ENCODE measurements around the gene THSD4.
"Not testable (repeated sequence)": the region's sequence is repeated elsewhere in the genome, so short reads cannot be mapped to it uniquely, and the experiment has no call there.

The THSD4 gene

GRCh38 chr15:71162309-71162708 lies 47.0 kb downstream of the THSD4 start:
- FAIRE-seq (no peak), DNase-seq (ENCODE audit: insufficient read length) (no peak)
- TF ChIP-seq POLR2A (IDR thresholded peaks at IDR 0.05; ENCODE audit: low read depth, low read length) = no peak
- TF ChIP-seq POLR2AphosphoS5 (IDR thresholded peaks at IDR 0.05; ENCODE audit: low read depth, low read length) = no peak
- no peak for TF ChIP-seq TAF1 (IDR thresholded peaks at IDR 0.05; ENCODE audit: borderline replicate concordance, low read depth, low read length)

GRCh38 chr15:71164606-71165005 lies 49.3 kb downstream of the THSD4 start:
- FAIRE-seq; DNase-seq (ENCODE audit: insufficient read length): not testable (repeated sequence)

- no peak for DNase-seq (ENCODE audit: insufficient read length)
- TF ChIP-seq POLR2AphosphoS5 (IDR thresholded peaks at IDR 0.05; ENCODE audit: low read depth, low read length) (no peak), POLR2A (IDR thresholded peaks at IDR 0.05; ENCODE audit: low read depth, low read length) (no peak), TAF1 (IDR thresholded peaks at IDR 0.05; ENCODE audit: borderline replicate concordance, low read depth, low read length) (no peak)
- no peak for FAIRE-seq
These were observed 52.3 kb downstream of the THSD4 start for GRCh38 chr15:71167445-71168165.

DNA sequence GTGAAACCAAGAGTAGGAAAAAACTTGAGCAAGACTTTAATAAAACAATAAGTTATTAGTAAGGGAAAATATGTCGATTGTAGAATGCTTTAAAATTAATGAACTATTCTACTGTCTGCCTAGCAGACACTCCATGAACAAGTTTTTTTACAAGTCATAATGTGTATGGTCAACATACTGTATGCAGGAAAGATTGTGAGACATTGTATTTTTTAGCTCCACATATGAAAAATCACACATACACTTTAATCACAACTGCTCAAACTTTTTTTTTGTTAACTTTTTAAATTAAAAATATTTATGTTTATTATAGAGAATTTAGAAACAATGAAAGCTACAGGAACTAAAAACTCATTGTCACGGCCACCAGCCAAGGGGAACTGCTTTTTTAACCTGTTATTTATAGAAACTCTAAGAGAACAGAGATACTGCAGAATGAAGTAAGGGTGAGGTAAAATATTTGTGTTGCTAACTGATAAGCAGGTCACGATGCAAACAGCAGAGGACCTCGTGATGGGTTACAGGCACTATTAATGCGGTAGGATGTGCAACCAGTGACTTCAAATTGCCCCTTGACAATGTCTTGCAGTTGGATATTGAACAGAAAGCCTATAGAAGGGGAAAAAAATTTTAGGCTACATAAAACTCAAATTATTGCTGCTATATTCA lies 53.0 kb downstream of the THSD4 start:
- FAIRE-seq (no peak), DNase-seq (ENCODE audit: insufficient read length) (no peak)
- TF ChIP-seq POLR2A (IDR thresholded peaks at IDR 0.05; ENCODE audit: low read depth, low read length) (no peak), TAF1 (IDR thresholded peaks at IDR 0.05; ENCODE audit: borderline replicate concordance, low read depth, low read length) (no peak), POLR2AphosphoS5 (IDR thresholded peaks at IDR 0.05; ENCODE audit: low read depth, low read length) (no peak)

GRCh38 chr15:71170163-71170562 lies 54.9 kb downstream of the THSD4 start:
- TF ChIP-seq POLR2AphosphoS5 (IDR thresholded peaks at IDR 0.05; ENCODE audit: low read depth, low read length) (no peak), POLR2A (IDR thresholded peaks at IDR 0.05; ENCODE audit: low read depth, low read length) (no peak), TAF1 (IDR thresholded peaks at IDR 0.05; ENCODE audit: borderline replicate concordance, low read depth, low read length) (no peak)

DNA sequence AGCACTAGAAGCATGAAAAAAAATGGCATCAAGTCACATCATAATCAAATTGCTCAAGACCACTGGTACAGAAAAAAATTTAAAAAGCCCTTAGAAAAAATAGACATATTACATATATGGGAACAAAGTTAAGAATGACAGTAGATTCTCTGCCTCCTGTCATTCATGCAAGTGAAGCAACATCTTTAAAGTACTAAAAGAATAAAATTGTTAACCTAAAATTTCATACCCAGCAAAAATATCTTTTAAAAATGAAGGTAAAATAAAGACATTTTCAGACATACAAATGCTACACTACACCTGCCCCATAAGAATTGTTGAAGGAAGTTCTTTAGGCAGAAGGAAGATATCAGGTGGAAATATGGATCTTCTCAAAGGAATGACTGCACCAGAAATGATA lies 55.9 kb downstream of the THSD4 start:
- DNase-seq (ENCODE audit: insufficient read length) (no peak), FAIRE-seq (no peak)
- TF ChIP-seq TAF1 (IDR thresholded peaks at IDR 0.05; ENCODE audit: borderline replicate concordance, low read depth, low read length) (no peak), POLR2AphosphoS5 (IDR thresholded peaks at IDR 0.05; ENCODE audit: low read depth, low read length) (no peak), POLR2A (IDR thresholded peaks at IDR 0.05; ENCODE audit: low read depth, low read length) (no peak)

More at GRCh38 chr15:71170163-71170562, 54.9 kb downstream of the THSD4 start:
- FAIRE-seq (no peak), DNase-seq (ENCODE audit: insufficient read length) (no peak)

DNA sequence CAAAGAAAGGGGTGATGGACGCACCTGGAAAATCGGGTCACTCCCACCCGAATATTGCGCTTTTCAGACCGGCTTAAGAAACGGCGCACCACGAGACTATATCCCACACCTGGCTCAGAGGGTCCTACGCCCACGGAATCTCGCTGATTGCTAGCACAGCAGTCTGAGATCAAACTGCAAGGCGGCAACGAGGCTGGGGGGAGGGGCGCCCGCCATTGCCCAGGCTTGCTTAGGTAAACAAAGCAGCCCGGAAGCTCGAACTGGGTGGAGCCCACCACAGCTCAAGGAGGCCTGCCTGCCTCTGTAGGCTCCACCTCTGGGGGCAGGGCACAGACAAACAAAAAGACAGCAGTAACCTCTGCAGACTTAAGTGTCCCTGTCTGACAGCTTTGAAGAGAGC lies 59.1 kb downstream of the THSD4 start:
- not testable (repeated sequence) for FAIRE-seq; DNase-seq (ENCODE audit: insufficient read length)

GRCh38 chr15:71180986-71181853 lies 65.9 kb downstream of the THSD4 start:
- TF ChIP-seq TAF1 (IDR thresholded peaks at IDR 0.05; ENCODE audit: borderline replicate concordance, low read depth, low read length) (no peak), POLR2AphosphoS5 (IDR thresholded peaks at IDR 0.05; ENCODE audit: low read depth, low read length) (no peak)
- FAIRE-seq (no peak), DNase-seq (ENCODE audit: insufficient read length) (no peak)

DNA sequence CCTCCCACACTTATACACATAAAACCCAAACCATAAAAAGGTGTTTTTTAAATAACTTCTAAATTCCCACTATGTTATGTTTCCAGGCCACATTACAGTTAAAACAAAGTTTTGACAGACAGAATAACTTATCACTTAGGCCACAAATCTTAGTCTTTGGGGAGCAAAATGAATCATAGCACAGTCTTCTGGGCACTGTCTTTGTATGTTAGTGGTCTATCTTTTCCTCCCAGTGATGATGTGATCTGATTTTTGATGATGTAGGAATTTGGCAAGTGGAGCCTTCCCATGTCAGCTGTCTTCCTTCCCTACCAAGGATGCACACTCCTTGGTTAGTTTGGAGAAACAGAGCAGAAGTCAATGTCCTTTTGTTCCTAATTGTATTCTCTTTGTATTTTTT lies 67.3 kb downstream of the THSD4 start:
- no peak for FAIRE-seq
- no peak for TF ChIP-seq POLR2AphosphoS5 (IDR thresholded peaks at IDR 0.05; ENCODE audit: low read depth, low read length)
- TF ChIP-seq TAF1 (IDR thresholded peaks at IDR 0.05; ENCODE audit: borderline replicate concordance, low read depth, low read length) = no peak
- no peak for TF ChIP-seq POLR2A (IDR thresholded peaks at IDR 0.05; ENCODE audit: low read depth, low read length)

GRCh38 chr15:71183063-71183462 lies 67.8 kb downstream of the THSD4 start:
- no peak for DNase-seq (ENCODE audit: insufficient read length)
- no peak for TF ChIP-seq POLR2AphosphoS5 (IDR thresholded peaks at IDR 0.05; ENCODE audit: low read depth, low read length)
- TF ChIP-seq TAF1 (IDR thresholded peaks at IDR 0.05; ENCODE audit: borderline replicate concordance, low read depth, low read length) = no peak
- TF ChIP-seq POLR2A (IDR thresholded peaks at IDR 0.05; ENCODE audit: low read depth, low read length) = no peak
- FAIRE-seq = no peak

More for the DNA sequence above, 67.3 kb downstream of the THSD4 start:
- DNase-seq (ENCODE audit: insufficient read length) = no peak

DNA sequence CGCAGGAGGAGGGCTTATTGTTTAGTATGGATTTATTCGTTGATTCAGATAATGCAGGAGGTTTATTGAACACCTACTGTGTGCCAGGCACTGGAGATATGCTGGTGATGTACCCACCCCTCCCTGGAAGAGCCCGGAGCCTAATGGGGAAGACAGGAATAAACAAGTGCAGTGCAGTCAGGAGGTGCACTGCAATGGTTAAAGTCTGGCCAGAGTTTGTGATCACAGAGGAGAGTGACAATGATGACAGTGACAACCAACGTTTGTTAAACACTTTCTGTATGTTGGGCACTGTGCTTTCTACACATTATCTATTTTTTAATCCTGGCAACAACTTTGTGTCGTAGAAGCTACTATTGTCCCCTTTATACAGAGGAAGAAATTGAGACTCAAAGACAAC lies 70.4 kb downstream of the THSD4 start:
- TF ChIP-seq POLR2A (IDR thresholded peaks at IDR 0.05; ENCODE audit: low read depth, low read length) = no peak
- TF ChIP-seq TAF1 (IDR thresholded peaks at IDR 0.05; ENCODE audit: borderline replicate concordance, low read depth, low read length) = no peak
- TF ChIP-seq POLR2AphosphoS5 (IDR thresholded peaks at IDR 0.05; ENCODE audit: low read depth, low read length) = no peak
- no peak for DNase-seq (ENCODE audit: insufficient read length)
- FAIRE-seq = no peak

DNA sequence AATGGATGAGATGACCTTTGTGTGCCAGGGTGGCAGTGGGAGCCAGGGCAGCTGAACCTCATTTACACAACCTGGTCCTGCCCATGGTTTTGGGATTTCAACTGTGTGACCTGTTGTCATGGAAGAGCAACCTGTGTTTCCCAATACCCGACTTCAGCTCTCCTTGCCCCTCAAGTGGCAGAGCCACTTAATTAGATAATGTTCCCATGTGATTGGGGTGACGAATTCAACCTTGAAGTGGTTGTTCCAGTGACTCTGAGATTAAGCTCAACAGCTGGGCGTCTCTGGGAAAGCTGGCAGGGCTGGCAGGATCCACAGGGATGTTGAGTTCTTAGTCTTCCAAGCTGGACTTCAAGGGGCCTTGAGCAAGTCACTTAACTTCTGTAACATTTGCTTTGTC lies 71.0 kb downstream of the THSD4 start:
- TF ChIP-seq POLR2AphosphoS5 (IDR thresholded peaks at IDR 0.05; ENCODE audit: low read depth, low read length) = no peak
- TF ChIP-seq POLR2A (IDR thresholded peaks at IDR 0.05; ENCODE audit: low read depth, low read length) = no peak
- no peak for TF ChIP-seq TAF1 (IDR thresholded peaks at IDR 0.05; ENCODE audit: borderline replicate concordance, low read depth, low read length)
- FAIRE-seq (no peak), DNase-seq (ENCODE audit: insufficient read length) (no peak)
